Astrocyte (in vitro differentiated cells and primary cell): Measurements from ENCODE around the gene CD27. TPM values are rescaled to one million over a fixed set of nuclear protein-coding genes. Genes with fewer than 3 reads are reported as not detected.
"Not testable (repeated sequence)": the region's sequence is repeated elsewhere in the genome, so short reads cannot be mapped to it uniquely, and the experiment has no call there.

Experiments used
- DNase-seq: peaks from one replicate; pipeline ENCODE4 v3.0.0-alpha.2; 2010; ENCODE audit warnings: low read depth
- FAIRE-seq: peaks from 2 replicates; lab custom pipeline; 2011; peaks lifted over from hg19 to GRCh38; lab: Jason Lieb, UNC
- H2AFZ ChIP-seq: 2 replicates; pipeline ENCODE4 v1.6.0; 2012; ENCODE audit warnings: low read depth, low read length, inconsistent platforms
- H3K27ac ChIP-seq: 2 replicates; pipeline ENCODE4 v1.5.1; 2011; ENCODE audit warnings: low read depth, low read length, inconsistent platforms
- H3K27me3 ChIP-seq: 2 replicates; pipeline ENCODE4 v1.6.0; 2011; ENCODE audit warnings: low read length, inconsistent platforms; ENCODE audit not compliant: insufficient read depth
- H3K36me3 ChIP-seq: 2 replicates; pipeline ENCODE4 v1.5.1; 2011; ENCODE audit warnings: low read length, inconsistent platforms; ENCODE audit not compliant: insufficient read depth
- H3K4me1 ChIP-seq: 2 replicates; pipeline ENCODE4 v1.5.1; 2011; ENCODE audit warnings: low read length, inconsistent platforms; ENCODE audit not compliant: insufficient read depth
- H3K4me2 ChIP-seq: 2 replicates; pipeline ENCODE4 v1.6.0; 2012; ENCODE audit warnings: low read length, inconsistent platforms
- H3K4me3 ChIP-seq: 2 replicates; pipeline ENCODE4 v1.5.1; 2011; ENCODE audit warnings: low read depth, mild to moderate bottlenecking, low read length, inconsistent platforms; ENCODE audit not compliant: insufficient read depth
- H3K79me2 ChIP-seq: 2 replicates; pipeline ENCODE4 v1.6.0; 2012; ENCODE audit warnings: mild to moderate bottlenecking, low read length, inconsistent platforms; ENCODE audit not compliant: insufficient read depth
- H3K9ac ChIP-seq: 2 replicates; pipeline ENCODE4 v1.6.0; 2012; ENCODE audit warnings: mild to moderate bottlenecking, low read length, inconsistent platforms
- H3K9me3 ChIP-seq: 2 replicates; pipeline ENCODE4 v1.5.1; 2012; ENCODE audit warnings: low read depth, mild to moderate bottlenecking, low read length, inconsistent platforms; ENCODE audit not compliant: insufficient read depth
- H4K20me1 ChIP-seq: 2 replicates; pipeline ENCODE4 v1.6.0; 2012; ENCODE audit warnings: low read length, inconsistent platforms; ENCODE audit not compliant: insufficient read depth
- H3K27ac Mint-ChIP-seq: one replicate; pipeline ENCODE4 v1.8.0; 2021; ENCODE audit warnings: mild to moderate bottlenecking, mixed read lengths; ENCODE audit not compliant: unreplicated experiment
- H3K27me3 Mint-ChIP-seq: one replicate; pipeline ENCODE4 v1.8.0; 2021; ENCODE audit warnings: low read depth, mixed read lengths; ENCODE audit not compliant: unreplicated experiment
- H3K36me3 Mint-ChIP-seq: one replicate; pipeline ENCODE4 v1.8.0; 2021; ENCODE audit warnings: low read depth, mixed read lengths; ENCODE audit not compliant: unreplicated experiment
- H3K4me1 Mint-ChIP-seq: one replicate; pipeline ENCODE4 v1.8.0; 2021; ENCODE audit warnings: low read depth, mixed read lengths; ENCODE audit not compliant: unreplicated experiment
- H3K4me3 Mint-ChIP-seq: one replicate; pipeline ENCODE4 v1.8.0; 2021; ENCODE audit warnings: mild to moderate bottlenecking, moderate library complexity, mixed read lengths; ENCODE audit not compliant: unreplicated experiment
- H3K9me3 Mint-ChIP-seq: one replicate; pipeline ENCODE4 v1.8.0; 2021; ENCODE audit warnings: mild to moderate bottlenecking, mixed read lengths; ENCODE audit not compliant: unreplicated experiment
- EZH2 ChIP-seq: IDR thresholded peaks from 2 replicates; pipeline ENCODE4 v1.6.1; 2012; ENCODE audit warnings: mild to moderate bottlenecking, low read length, inconsistent platforms; ENCODE audit not compliant: insufficient read depth
- total RNA-seq: library from RNA; stranded (reverse); gene quantifications from 2 replicates; pipeline ENCODE4 v1.2.1, GENCODE V29; 2021
- TF ChIP-seq, protein P1 (sequence below): IDR thresholded peaks from 2 replicates; pipeline ENCODE4 v1.5.1; 2011; ENCODE audit warnings: low read depth, mild to moderate bottlenecking, inconsistent platforms, low read length, moderate library complexity; ENCODE audit not compliant: insufficient read depth

The CD27 gene
- total RNA-seq, 1 donor from 2014 or later: not detected

DNA sequence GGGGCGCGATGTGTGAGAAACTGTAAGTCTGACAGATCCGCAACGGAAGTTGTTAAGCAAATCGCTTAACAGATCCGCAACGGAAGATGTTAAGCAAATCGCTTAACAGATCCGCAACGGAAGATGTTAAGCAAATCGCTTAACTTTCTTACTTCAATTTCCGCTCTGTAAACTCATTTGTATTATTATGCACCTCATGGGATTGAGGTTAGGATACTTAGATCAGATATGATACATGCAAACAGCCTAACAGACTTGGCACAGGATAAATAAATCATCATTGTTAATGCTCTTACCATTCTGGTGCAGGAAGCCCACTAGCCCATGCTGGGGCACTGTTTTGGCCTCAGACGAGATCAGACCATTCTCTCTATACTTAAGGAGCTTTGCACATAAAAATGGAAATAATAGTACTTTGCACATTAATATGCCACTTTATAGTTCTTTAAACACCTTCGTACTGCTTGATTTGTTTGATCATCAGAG, 49.5 kb downstream of the CD27 start:
- no peaks in the 10 kb centered on the region for H3K9me3 ChIP-seq
- no peak for DNase-seq
- peak overlapping the region; percentile 97 for H3K9ac ChIP-seq
- H3K27me3 ChIP-seq: no peaks in the 10 kb centered on the region
- H3K36me3 ChIP-seq: peaks cover 17% of the 10 kb centered on the region
- FAIRE-seq: no peak
- peak overlapping the region; percentile 97 for H3K4me2 ChIP-seq
- H3K27ac ChIP-seq: peak overlapping the region; percentile 77
- Mint-ChIP-seq H3K4me1 (peaks cover 14% of the 10 kb centered on the region), H3K4me3 (peak overlapping the region; percentile 85), H3K27me3 (no peaks in the 10 kb centered on the region), H3K9me3 (no peaks in the 10 kb centered on the region), H3K27ac (peak overlapping the region; percentile 82), H3K36me3 (no peaks in the 10 kb centered on the region)
- TF ChIP-seq, protein P1, sequence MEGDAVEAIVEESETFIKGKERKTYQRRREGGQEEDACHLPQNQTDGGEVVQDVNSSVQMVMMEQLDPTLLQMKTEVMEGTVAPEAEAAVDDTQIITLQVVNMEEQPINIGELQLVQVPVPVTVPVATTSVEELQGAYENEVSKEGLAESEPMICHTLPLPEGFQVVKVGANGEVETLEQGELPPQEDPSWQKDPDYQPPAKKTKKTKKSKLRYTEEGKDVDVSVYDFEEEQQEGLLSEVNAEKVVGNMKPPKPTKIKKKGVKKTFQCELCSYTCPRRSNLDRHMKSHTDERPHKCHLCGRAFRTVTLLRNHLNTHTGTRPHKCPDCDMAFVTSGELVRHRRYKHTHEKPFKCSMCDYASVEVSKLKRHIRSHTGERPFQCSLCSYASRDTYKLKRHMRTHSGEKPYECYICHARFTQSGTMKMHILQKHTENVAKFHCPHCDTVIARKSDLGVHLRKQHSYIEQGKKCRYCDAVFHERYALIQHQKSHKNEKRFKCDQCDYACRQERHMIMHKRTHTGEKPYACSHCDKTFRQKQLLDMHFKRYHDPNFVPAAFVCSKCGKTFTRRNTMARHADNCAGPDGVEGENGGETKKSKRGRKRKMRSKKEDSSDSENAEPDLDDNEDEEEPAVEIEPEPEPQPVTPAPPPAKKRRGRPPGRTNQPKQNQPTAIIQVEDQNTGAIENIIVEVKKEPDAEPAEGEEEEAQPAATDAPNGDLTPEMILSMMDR: peak; percentile 12
- TF ChIP-seq EZH2: no peak
- no peaks in the 10 kb centered on the region for H4K20me1 ChIP-seq
- peak overlapping the region; percentile 95 for H3K4me3 ChIP-seq
- peaks cover 21% of the 10 kb centered on the region for H3K4me1 ChIP-seq
- peak overlapping the region; percentile 80 for H2AFZ ChIP-seq
- peaks cover 58% of the 10 kb centered on the region for H3K79me2 ChIP-seq

DNA sequence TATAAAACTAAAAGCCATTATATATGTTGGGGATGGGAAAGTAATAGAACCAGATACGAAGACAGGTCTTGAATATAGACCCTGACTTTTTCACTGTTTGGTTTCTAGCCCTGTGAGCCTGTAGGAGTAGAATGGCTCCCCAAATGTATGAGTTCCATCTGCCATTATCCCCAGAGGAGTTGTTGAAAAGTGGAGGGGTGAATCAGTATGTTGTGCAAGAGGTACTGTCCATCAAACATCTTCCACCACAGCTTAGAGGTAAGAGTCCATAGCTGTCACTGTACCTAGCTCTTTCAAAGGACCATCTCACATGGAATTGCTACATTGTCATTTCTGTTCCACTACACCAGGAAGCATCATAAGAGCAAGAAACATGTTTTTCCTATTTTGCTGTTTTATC, 50.2 kb downstream of the CD27 start:
- DNase-seq (no peak), FAIRE-seq (no peak)
- Mint-ChIP-seq H3K4me1 (peaks cover 14% of the 10 kb centered on the region), H3K4me3 (peak overlapping the region; percentile 85), H3K9me3 (no peaks in the 10 kb centered on the region), H3K27ac (no peak overlapping the region), H3K36me3 (no peaks in the 10 kb centered on the region), H3K27me3 (no peaks in the 10 kb centered on the region)
- H3K9me3 ChIP-seq: no peaks in the 10 kb centered on the region
- H3K4me3 ChIP-seq: peak overlapping the region; percentile 95
- H3K4me2 ChIP-seq: peak overlapping the region; percentile 97
- peaks cover 18% of the 10 kb centered on the region for H3K36me3 ChIP-seq
- no peaks in the 10 kb centered on the region for H3K27me3 ChIP-seq
- no peak overlapping the region for H3K27ac ChIP-seq
- H3K4me1 ChIP-seq: peaks cover 21% of the 10 kb centered on the region
- peak overlapping the region; percentile 97 for H3K9ac ChIP-seq
- TF ChIP-seq, protein P1: no peak
- TF ChIP-seq EZH2: no peak
- H4K20me1 ChIP-seq: no peaks in the 10 kb centered on the region
- no peak overlapping the region for H2AFZ ChIP-seq
- peaks cover 62% of the 10 kb centered on the region for H3K79me2 ChIP-seq

DNA sequence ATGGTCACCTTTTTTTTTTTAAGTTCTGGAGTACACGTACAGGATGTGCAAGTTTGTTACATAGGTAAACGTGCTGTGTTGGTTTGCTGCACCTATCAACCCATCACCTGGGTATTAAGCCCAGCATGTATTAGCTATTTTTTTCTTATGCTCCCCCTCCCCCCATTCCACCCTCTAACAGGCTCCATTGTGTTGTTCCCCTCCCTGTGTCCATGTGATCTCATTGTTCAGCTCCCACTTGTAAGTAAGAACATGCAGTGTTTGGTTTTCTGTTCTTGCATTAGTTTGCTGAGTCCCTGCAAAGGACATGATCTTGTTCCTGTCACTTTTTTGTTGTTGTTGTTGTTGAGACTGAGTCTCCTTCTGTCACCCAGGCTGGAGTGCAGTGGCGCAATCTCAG, 52.5 kb downstream of the CD27 start:
- not testable (repeated sequence) for H3K4me3 Mint-ChIP-seq, H3K27ac ChIP-seq, H3K36me3 Mint-ChIP-seq, H3K27ac Mint-ChIP-seq, H3K27me3 ChIP-seq, H4K20me1 ChIP-seq, H2AFZ ChIP-seq, H3K4me2 ChIP-seq, H3K4me1 Mint-ChIP-seq, H3K4me3 ChIP-seq, FAIRE-seq, H3K9ac ChIP-seq, DNase-seq, H3K27me3 Mint-ChIP-seq, H3K9me3 Mint-ChIP-seq, H3K9me3 ChIP-seq
- Histone ChIP-seq H3K79me2 (peaks cover 74% of the 10 kb centered on the region), H3K4me1 (peaks cover 17% of the 10 kb centered on the region), H3K36me3 (peaks cover 16% of the 10 kb centered on the region)
